Measurements from ENCODE around the gene PSG5.
"Not testable (repeated sequence)": the region's sequence is repeated elsewhere in the genome, so short reads cannot be mapped to it uniquely, and the experiment has no call there.

PSG5 gene

GRCh38 chr19:43188092-43188491 is 1.8 kb upstream of the PSG5 start:
- TF ChIP-seq CTCF (IDR thresholded peaks at IDR 0.05; ENCODE audit: low read depth, low read length), result peak; percentile 23
- not testable (repeated sequence) for H3K36me3 ChIP-seq; H3K4me1 ChIP-seq; DNase-seq; H3K9me3 ChIP-seq; H3K4me3 ChIP-seq (ENCODE audit: low read depth, low read length); H3K27me3 ChIP-seq

- DNase-seq; H3K4me3 ChIP-seq (ENCODE audit: low read depth, low read length); H3K27me3 ChIP-seq; H3K36me3 ChIP-seq; H3K4me1 ChIP-seq; H3K9me3 ChIP-seq: not testable (repeated sequence)
Observed at GRCh38 chr19:43181869-43182771, 4.2 kb downstream of the PSG5 start.

- not testable (repeated sequence) for H3K27me3 ChIP-seq; H3K9me3 ChIP-seq; H3K4me3 ChIP-seq (ENCODE audit: low read depth, low read length); H3K4me1 ChIP-seq; H3K36me3 ChIP-seq
- peak; percentile 24 for DNase-seq
- TF ChIP-seq CTCF (IDR thresholded peaks at IDR 0.05; ENCODE audit: low read depth, low read length), result 0 out of 2 replicates have a peak, but pooled peaks have one; percentile 12
Observed at GRCh38 chr19:43179569-43180147, 6.7 kb downstream of the PSG5 start.

GRCh38 chr19:43178577-43178976 is 7.8 kb downstream of the PSG5 start:
- not testable (repeated sequence) for DNase-seq; H3K36me3 ChIP-seq; H3K9me3 ChIP-seq; H3K4me3 ChIP-seq (ENCODE audit: low read depth, low read length); H3K4me1 ChIP-seq; H3K27me3 ChIP-seq

GRCh38 chr19:43165906-43166305 is 20.4 kb downstream of the PSG5 start:
- not testable (repeated sequence) for DNase-seq; H3K27me3 ChIP-seq; H3K4me1 ChIP-seq; H3K4me3 ChIP-seq (ENCODE audit: low read depth, low read length); H3K9me3 ChIP-seq; H3K36me3 ChIP-seq

GRCh38 chr19:43163135-43163534 is 23.2 kb downstream of the PSG5 start:
- not testable (repeated sequence) for DNase-seq; H3K4me3 ChIP-seq (ENCODE audit: low read depth, low read length); H3K27me3 ChIP-seq; H3K4me1 ChIP-seq; H3K9me3 ChIP-seq; H3K36me3 ChIP-seq

GRCh38 chr19:43162261-43162660 is 24.1 kb downstream of the PSG5 start:
- not testable (repeated sequence) for H3K4me3 ChIP-seq (ENCODE audit: low read depth, low read length); H3K36me3 ChIP-seq; H3K27me3 ChIP-seq; H3K9me3 ChIP-seq; H3K4me1 ChIP-seq; DNase-seq

GRCh38 chr19:43152214-43152613 is 34.1 kb downstream of the PSG5 start:
- H3K4me1 ChIP-seq, result no peaks in the 10 kb centered on the region
- H3K4me3 ChIP-seq (ENCODE audit: low read depth, low read length), result no peak overlapping the region
- H3K27me3 ChIP-seq, result no peaks in the 10 kb centered on the region
- H3K36me3 ChIP-seq, result no peaks in the 10 kb centered on the region
- H3K9me3 ChIP-seq, result no peaks in the 10 kb centered on the region
- TF ChIP-seq CTCF (IDR thresholded peaks at IDR 0.05; ENCODE audit: low read depth, low read length), result no peak
- no peak for DNase-seq

GRCh38 chr19:43149788-43150187 is 36.5 kb downstream of the PSG5 start:
- not testable (repeated sequence) for H3K36me3 ChIP-seq; H3K9me3 ChIP-seq; H3K4me1 ChIP-seq; DNase-seq; H3K4me3 ChIP-seq (ENCODE audit: low read depth, low read length); H3K27me3 ChIP-seq

Measured in BE2C (cell line).